Measurements from ENCODE around the gene PTPN7.
"Not testable (repeated sequence)": the region's sequence is repeated elsewhere in the genome, so short reads cannot be mapped to it uniquely, and the experiment has no call there.

Gene PTPN7

GRCh38 chr1:202189918-202190715, 29.7 kb upstream of the PTPN7 start:
- no peak for DNase-seq (ENCODE audit: low spot score)

- DNase-seq (ENCODE audit: low spot score) = no peak
These were observed 28.8 kb upstream of the PTPN7 start for GRCh38 chr1:202189001-202189790.

- no peak for DNase-seq (ENCODE audit: low spot score)
These were observed 27.4 kb upstream of the PTPN7 start for GRCh38 chr1:202187697-202188407.

GRCh38 chr1:202187041-202187671, 26.8 kb upstream of the PTPN7 start:
- no peak for DNase-seq (ENCODE audit: low spot score)

- DNase-seq (ENCODE audit: low spot score) = no peak
These were observed 25.9 kb upstream of the PTPN7 start for GRCh38 chr1:202186327-202186726.

GRCh38 chr1:202184750-202185460, 24.5 kb upstream of the PTPN7 start:
- DNase-seq (ENCODE audit: low spot score) = no peak

- DNase-seq (ENCODE audit: low spot score) = no peak
These were observed 21.9 kb upstream of the PTPN7 start for GRCh38 chr1:202182040-202182877.

GRCh38 chr1:202181586-202181985, 21.2 kb upstream of the PTPN7 start:
- DNase-seq (ENCODE audit: low spot score) = no peak

GRCh38 chr1:202180751-202181139, 20.3 kb upstream of the PTPN7 start:
- DNase-seq (ENCODE audit: low spot score) = not testable (repeated sequence)

- DNase-seq (ENCODE audit: low spot score) = no peak
These were observed 19.7 kb upstream of the PTPN7 start for GRCh38 chr1:202179828-202180750.

GRCh38 chr1:202176949-202177927, 16.8 kb upstream of the PTPN7 start:
- DNase-seq (ENCODE audit: low spot score) = no peak

- no peak for DNase-seq (ENCODE audit: low spot score)
These were observed 13.6 kb upstream of the PTPN7 start for GRCh38 chr1:202173993-202174392.

- no peak for DNase-seq (ENCODE audit: low spot score)
These were observed 11.6 kb upstream of the PTPN7 start for GRCh38 chr1:202172015-202172355.

- no peak for DNase-seq (ENCODE audit: low spot score)
These were observed 11.1 kb upstream of the PTPN7 start for GRCh38 chr1:202171292-202172014.

GRCh38 chr1:202170726-202171125, 10.3 kb upstream of the PTPN7 start:
- DNase-seq (ENCODE audit: low spot score) = no peak

GRCh38 chr1:202168861-202169260, 8.5 kb upstream of the PTPN7 start:
- no peak for DNase-seq (ENCODE audit: low spot score)

GRCh38 chr1:202167708-202168415, 7.5 kb upstream of the PTPN7 start:
- DNase-seq (ENCODE audit: low spot score) = peak; percentile 83
